ENCODE measurements around the gene RPL10L.

Gene RPL10L

DNA sequence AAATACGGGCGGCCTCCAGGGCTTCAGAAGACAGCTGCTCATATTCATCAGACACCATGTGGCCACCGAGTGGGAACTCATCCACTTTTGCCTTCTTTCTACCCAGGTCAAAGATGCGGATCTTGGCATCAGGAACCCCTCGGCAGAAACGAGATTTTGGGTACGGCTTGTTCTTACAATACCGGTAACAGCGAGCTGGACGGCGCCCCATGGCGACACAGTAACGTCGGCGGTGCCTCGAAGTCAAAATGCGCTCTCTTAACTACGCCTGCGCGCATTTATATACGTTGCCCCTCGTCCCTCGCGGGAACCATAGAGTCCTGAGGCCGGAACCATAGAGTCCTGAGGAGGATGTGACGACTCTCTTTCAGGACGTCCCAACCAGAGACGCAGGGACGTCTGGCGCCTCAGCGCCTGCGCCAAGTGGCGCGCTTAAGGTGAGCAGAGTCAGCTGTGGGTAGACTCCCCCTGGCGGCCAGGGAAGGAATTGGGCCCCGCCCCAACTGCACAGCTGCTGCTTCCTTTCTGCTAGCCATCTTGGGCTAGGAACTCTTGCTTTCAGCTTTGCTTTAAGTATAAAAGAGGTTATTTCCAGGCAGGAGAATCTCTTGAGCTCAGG is at the start of gene RPL10L:
Gene RPL10L (minus strand): TSS at position 256 of the 619 bp plus-strand sequence. CDS start 45 bp downstream, at position 211.
- no peak for DNase-seq (ENCODE audit: low read depth in 2 of 2)

DNA sequence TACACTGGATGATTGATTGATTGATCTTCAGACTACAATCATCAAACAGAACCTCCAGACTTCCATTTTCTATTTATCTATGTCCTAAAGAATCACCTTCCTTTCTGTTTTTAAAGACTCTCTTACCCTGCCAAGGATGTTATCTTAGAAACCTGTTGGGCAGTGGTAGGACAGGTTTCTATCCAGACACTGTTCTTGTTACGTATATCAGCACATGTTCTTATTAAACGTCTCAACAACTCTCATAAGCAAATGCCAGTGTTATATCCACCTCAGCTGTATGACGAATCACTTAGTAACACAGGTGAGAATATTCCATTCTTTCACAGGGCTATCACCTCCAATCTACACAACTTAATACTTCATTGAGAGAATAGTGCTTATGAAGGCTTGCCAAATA is 40.2 kb upstream of the RPL10L start:
- no peak for DNase-seq (ENCODE audit: low read depth in 2 of 2)

DNA sequence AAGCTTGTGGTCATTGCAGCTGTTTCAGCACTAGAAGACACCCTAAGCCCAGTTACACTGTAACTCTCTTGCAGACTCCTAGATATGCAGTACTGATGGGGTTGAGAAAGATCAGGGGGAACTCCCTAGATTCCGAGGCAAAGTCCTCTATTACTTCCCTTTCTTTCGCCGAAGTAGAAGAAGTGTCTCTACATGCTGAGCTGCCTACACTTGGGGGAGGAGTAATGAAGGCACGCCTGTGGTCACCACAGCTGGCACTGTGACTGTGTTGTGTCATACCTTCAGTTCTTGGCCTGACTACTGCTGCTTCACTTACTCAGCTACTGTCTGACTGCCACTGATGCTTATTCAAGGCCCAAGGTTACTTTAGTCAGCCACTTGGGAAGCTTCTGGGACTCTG is 35.1 kb upstream of the RPL10L start:
- no peak for DNase-seq (ENCODE audit: low read depth in 2 of 2)

DNA sequence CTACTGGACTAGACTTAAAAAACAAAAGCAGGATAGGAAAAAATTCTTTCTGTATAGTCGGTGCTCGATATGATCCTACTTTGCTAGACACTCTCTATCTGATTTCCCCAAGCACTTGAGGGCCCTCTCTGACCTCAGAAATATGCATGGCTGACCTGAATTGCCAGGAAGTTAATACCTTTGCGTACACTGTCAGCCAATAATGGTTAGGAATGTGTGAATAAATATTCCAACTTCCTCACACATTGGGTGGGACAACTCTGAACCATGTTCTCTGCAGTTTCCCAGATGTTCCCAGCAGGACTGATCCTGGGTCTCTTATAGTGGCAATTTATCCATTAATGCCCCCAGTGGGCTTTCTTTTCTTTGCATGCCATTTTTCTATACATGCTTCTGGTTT is 20.5 kb upstream of the RPL10L start:
- no peak for DNase-seq (ENCODE audit: low read depth in 2 of 2)

- no peak for DNase-seq (ENCODE audit: low read depth in 2 of 2)
Measured at GRCh38 chr14:46663382-46663781, 11.8 kb upstream of the RPL10L start.

- no peak for DNase-seq (ENCODE audit: low read depth in 2 of 2)
Measured at GRCh38 chr14:46661728-46662127, 10.1 kb upstream of the RPL10L start.

- no peak for DNase-seq (ENCODE audit: low read depth in 2 of 2)
Measured at GRCh38 chr14:46653031-46653755, 1.6 kb upstream of the RPL10L start.

DNA sequence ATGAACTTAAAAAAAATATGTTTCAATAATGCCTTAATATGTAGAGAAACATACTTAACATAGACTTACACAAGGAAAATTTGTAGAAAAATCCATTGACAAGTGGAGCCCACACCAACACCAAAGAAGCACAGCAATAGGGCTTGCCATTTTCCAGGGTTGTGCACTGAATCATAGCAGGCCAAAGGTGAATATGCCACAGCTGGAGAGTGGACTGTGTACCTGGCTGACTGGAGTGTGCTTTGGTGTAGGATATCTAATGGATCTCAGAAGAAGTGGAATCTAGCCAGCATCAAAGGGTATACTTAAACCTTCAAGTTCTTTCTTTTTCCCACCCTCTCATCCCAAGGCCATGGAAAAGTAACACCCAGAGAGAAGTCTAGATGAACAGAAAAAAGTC is 4.8 kb downstream of the RPL10L start:
- no peak for DNase-seq (ENCODE audit: low read depth in 2 of 2)

- no peak for DNase-seq (ENCODE audit: low read depth in 2 of 2)
Measured at GRCh38 chr14:46626876-46627275, 24.7 kb downstream of the RPL10L start.
